K562 (cell line): ENCODE measurements around the gene MARK4. TPM values are rescaled to one million over a fixed set of nuclear protein-coding genes. Genes with fewer than 3 reads are reported as not detected.

ENCODE experiments used
- ATAC-seq: fragments of 200-7000 bp; cut with Tn5 transposase; 3 replicates; pipeline ENCODE4 v1.9.1; 2020; ENCODE audit warnings: moderate library complexity
- BruUV-seq: library from RNA; stranded (reverse); fragments of 400-500 nt; replicated peaks from 2 replicates; lab custom pipeline; 2021; lab: Mats Ljungman, UMichigan
- CTCF ChIA-PET: fragments of 300-600 bp; formaldehyde crosslinking; extraction: SDS; loops from one replicate; lab custom pipeline; 2021; ENCODE audit warnings: low intra/inter-chr PET ratio; lab: Yijun Ruan, JAX
- POLR2A ChIA-PET: fragments of 300-600, 350-650 bp; sonication (Branson Sonifier 250); formaldehyde crosslinking; extraction: SDS; loops from one replicate; lab custom pipeline; 2021; ENCODE audit warnings: antibody characterized with exemption, inconsistent platforms; lab: Yijun Ruan, JAX
- DNase-seq, 4 experiments: peaks; one replicate each; pipeline versions ENCODE4 v3.0.0 to v3.0.0-alpha.2; 2011 to 2018; ENCODE audit warnings: low spot score in 3 of 4, mixed read lengths in 3 of 4; ENCODE audit errors: extremely low read depth in 1 of 4
- FAIRE-seq: peaks from 2 replicates; lab custom pipeline; 2011; peaks lifted over from hg19 to GRCh38; lab: Jason Lieb, UNC
- H2AFZ ChIP-seq: 2 replicates; pipeline ENCODE4 v1.6.0; 2011; ENCODE audit warnings: low read depth, low read length, control low read depth, inconsistent platforms
- H3K27ac ChIP-seq: fragments of 200-600 bp; 3 replicates; pipeline ENCODE4 v1.8.0; 2011; ENCODE audit warnings: low read depth, mild to moderate bottlenecking, control low read depth, inconsistent platforms, low read length, moderate library complexity, mixed read lengths; ENCODE audit errors: extremely low read depth
- H3K27me3 ChIP-seq, 2 experiments: fragments of 300-600 bp in 1 of 2; 2 replicates in 1 of 2; 3 replicates in 1 of 2; pipeline versions ENCODE4 v1.6.0 to v1.8.0; 2011; ENCODE audit warnings: inconsistent platforms in 2 of 2, low read length in 2 of 2, mild to moderate bottlenecking in 1 of 2, mixed read lengths in 1 of 2, moderate library complexity in 1 of 2; ENCODE audit not compliant: control insufficient read depth in 2 of 2, insufficient read depth in 2 of 2
- H3K36me3 ChIP-seq: fragments of 300-600 bp; 3 replicates; pipeline ENCODE4 v1.8.0; 2011; ENCODE audit warnings: mild to moderate bottlenecking, low read length, inconsistent platforms; ENCODE audit not compliant: control insufficient read depth, insufficient read depth
- H3K4me1 ChIP-seq, 2 experiments: fragments of 200-600 bp in 1 of 2; replicated peaks in 1 of 2; 2 replicates in 1 of 2; 3 replicates in 1 of 2; pipeline versions ENCODE4 v1.5.1 to v1.8.0; 2011; ENCODE audit warnings: inconsistent platforms in 2 of 2, low read length in 2 of 2, mild to moderate bottlenecking in 1 of 2, mixed read lengths in 1 of 2, moderate library complexity in 1 of 2; ENCODE audit not compliant: control insufficient read depth in 2 of 2, insufficient read depth in 2 of 2
- H3K4me2 ChIP-seq: 2 replicates; pipeline ENCODE4 v1.6.1; 2011; ENCODE audit warnings: low read length, control low read depth, inconsistent platforms, mixed read lengths; ENCODE audit not compliant: insufficient read depth
- H3K4me3 ChIP-seq: fragments of 200-600 bp; sonication (generic), shearing (Covaris generic); 2 replicates; pipeline ENCODE4 v1.5.1; 2016; ENCODE audit warnings: control low read depth, inconsistent platforms
- H3K79me2 ChIP-seq: fragments of 200-600 bp; 3 replicates; pipeline ENCODE4 v1.8.0; 2011; ENCODE audit warnings: low read length, inconsistent platforms; ENCODE audit not compliant: control insufficient read depth, insufficient read depth
- H3K9ac ChIP-seq, 2 experiments: 2 replicates each; pipeline versions ENCODE4 v1.6.0 to v1.6.1; 2011; ENCODE audit warnings: low read depth in 2 of 2, low read length in 2 of 2, control low read depth in 1 of 2, inconsistent platforms in 1 of 2, mild to moderate bottlenecking in 1 of 2, mixed read lengths in 1 of 2; ENCODE audit not compliant: insufficient read depth in 1 of 2
- H3K9me1 ChIP-seq: one replicate; pipeline ENCODE4 v1.6.0; 2011; ENCODE audit warnings: inconsistent platforms, mild to moderate bottlenecking, low read length, moderate library complexity; ENCODE audit not compliant: control insufficient read depth, insufficient read depth
- H3K9me3 ChIP-seq: replicated peaks from 2 replicates; pipeline ENCODE4 v1.5.1; 2011; ENCODE audit warnings: low read depth, low read length, inconsistent platforms; ENCODE audit not compliant: control insufficient read depth, insufficient read depth
- H4K20me1 ChIP-seq: replicated peaks from 2 replicates; pipeline ENCODE4 v1.6.1; 2011; ENCODE audit warnings: low read length, inconsistent platforms, mixed read lengths; ENCODE audit not compliant: control insufficient read depth, insufficient read depth
- BCL6 ChIP-seq: fragments of 250-450 bp; sonication (Bioruptor Pico); IDR thresholded peaks from 2 replicates; pipeline ENCODE4 v1.4.0; 2020
- DDX20 ChIP-seq: fragments of 450-650 bp; IDR thresholded peaks from 2 replicates; pipeline ENCODE4 v1.6.1; 2016; ENCODE audit warnings: missing genetic modification characterization, low read depth, mild to moderate bottlenecking, missing compliant biosample characterization, moderate library complexity
- IFI16 ChIP-seq: fragments of 250-450 bp; sonication (Bioruptor Pico); IDR thresholded peaks from 2 replicates; pipeline ENCODE4 v2.1.2; 2022; ENCODE audit warnings: mild to moderate bottlenecking, inconsistent platforms
- KAT7 ChIP-seq: sonication (generic); formaldehyde crosslinking; IDR thresholded peaks from 2 replicates; pipeline ENCODE4 v1.8.0; 2022; ENCODE audit warnings: missing genetic modification reagents, mild to moderate bottlenecking, borderline replicate concordance
- POLR2G ChIP-seq: fragments of 200-400 bp; formaldehyde crosslinking; IDR thresholded peaks from 2 replicates; pipeline ENCODE4 v1.6.1; 2017; ENCODE audit warnings: low read depth, mild to moderate bottlenecking, antibody characterized with exemption, low read length, moderate library complexity
- ZFP36 ChIP-seq: fragments of 150-350 bp; IDR thresholded peaks from 2 replicates; pipeline ENCODE4 v1.6.1; 2018; ENCODE audit warnings: low read length, low read depth; ENCODE audit not compliant: partially characterized antibody
- WGBS: fragments of 100-300 bp; shearing (Covaris generic); methylation state at CpG from one replicate; pipeline ENCODE4 v1.1.6; 2016; ENCODE audit warnings: low coverage, mixed read lengths; ENCODE audit not compliant: insufficient coverage; ENCODE audit errors: missing lambda C conversion rate; 5-methylcytosine and 5-hydroxymethylcytosine counted together
- in situ Hi-C: fragments of 300-500 bp; cut with MboI; formaldehyde crosslinking; loops from 4 replicates; pipeline ENCODE4 v1.15.0; 2018; ENCODE audit warnings: inconsistent platforms, mixed read lengths
- intact Hi-C: fragments of 100-400 bp; cut with micrococcal nuclease; formaldehyde crosslinking; loops from 2 replicates; pipeline ENCODE4 v1.14.2; 2022
- polyA plus RNA-seq, 8 experiments: library from polyadenylated mRNA; depleted of rRNA in 4 of 8; stranded (reverse) in 5 of 8; unstranded in 3 of 8; fragments of >200 nt; fragmentation: Nextera tagmentation in 2 of 8; fragmentation: Illumina TruSeq in 1 of 8; extraction: Ambion mirVana in 2 of 8; extraction: Trizol in 1 of 8; gene quantifications; 2 replicates each; pipeline versions ENCODE4 v1.2.1 to v1.2.3, GENCODE V29; 2011 to 2014; ENCODE audit warnings: inconsistent platforms in 1 of 8, missing spikeins in 1 of 8
- total RNA-seq, 7 experiments: library from RNA; depleted of rRNA in 6 of 7; stranded (reverse); fragments of >200 nt in 6 of 7; fragmentation: Illumina TruSeq in 2 of 7; extraction: Trizol in 2 of 7; gene quantifications; 2 replicates each; pipeline versions ENCODE4 v1.2.1 to v1.2.3, GENCODE V29; 2011 to 2021; ENCODE audit warnings: low replicate concordance in 1 of 7

Gene MARK4
- total and polyA plus RNA-seq, 9 of the 15 experiments (the other 6 are each of a cell fraction or from before 2014, with no cell fraction given), result 0.52 to 29.4 (median 8.6) TPM

DNA sequence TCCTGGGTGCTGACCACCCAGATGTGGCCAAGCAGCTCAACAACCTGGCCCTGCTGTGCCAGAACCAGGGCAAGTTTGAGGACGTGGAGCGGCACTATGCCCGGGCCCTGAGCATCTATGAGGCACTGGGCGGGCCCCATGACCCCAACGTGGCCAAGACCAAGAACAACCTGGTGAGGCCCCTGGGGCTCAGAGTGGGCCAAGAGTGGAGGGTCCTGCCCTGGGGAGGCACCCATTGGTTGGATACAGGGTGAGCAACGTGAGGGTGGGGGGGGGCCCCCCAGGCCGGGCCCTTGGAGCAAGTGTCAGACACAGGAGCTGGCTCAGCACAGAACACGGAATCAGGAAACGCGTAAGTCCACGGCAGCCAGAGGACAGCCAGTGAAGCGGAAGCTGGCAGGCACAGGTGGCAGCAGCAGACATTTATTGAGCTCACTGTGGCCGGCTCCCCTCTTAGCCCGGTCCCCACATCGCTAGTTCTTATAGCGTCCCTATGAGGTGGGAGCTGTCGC lies 98.4 kb downstream of the MARK4 start:
- intact Hi-C loops (no loop called here), in situ Hi-C loops (no loop called here)
- peaks cover 0 to 54% of the 10 kb centered on the region in 2 experiments; a peak in 2 of 5 replicates for H3K4me1 ChIP-seq
- no peaks in the 10 kb centered on the region for H3K79me2 ChIP-seq
- H3K9me1 ChIP-seq, result no peaks in the 10 kb centered on the region
- no peak for ATAC-seq
- TF ChIP-seq POLR2G, result peak; percentile 58
- no peak for TF ChIP-seq DDX20 (tag)
- TF ChIP-seq IFI16, result no peak
- H3K27me3 ChIP-seq, result no peaks in the 10 kb centered on the region
- H3K4me3 ChIP-seq, result no peak overlapping the region
- no peak overlapping the region for H3K27ac ChIP-seq
- H2AFZ ChIP-seq, result no peak overlapping the region
- DNase-seq, result no peak
- H3K9ac ChIP-seq, result no peak overlapping the region
- H3K4me2 ChIP-seq, result no peak overlapping the region
- FAIRE-seq, result no peak
- peaks cover 3% of the 10 kb centered on the region; the same call in 1 of the 2 replicates for H4K20me1 ChIP-seq
- BruUV-seq, result no TSS peak
- ChIA-PET POLR2A (no interaction called here), CTCF (no interaction called here)
- peaks cover 48% of the 10 kb centered on the region; the same call in 2 of the 3 replicates for H3K36me3 ChIP-seq
- 86% methylated on average over 17 of the region's 17 CpGs for WGBS
- no peaks in the 10 kb centered on the region for H3K9me3 ChIP-seq

GRCh38 chr19:45350477-45351058 lies 99.5 kb downstream of the MARK4 start:
- intact Hi-C loops (no loop called here), in situ Hi-C loops (no loop called here)
- Histone ChIP-seq H3K27me3 (no peaks in the 10 kb centered on the region), H3K9ac (no peak overlapping the region), H3K4me2 (no peak overlapping the region), H3K79me2 (no peaks in the 10 kb centered on the region), H3K9me3 (no peaks in the 10 kb centered on the region), H3K36me3 (peaks cover 57% of the 10 kb centered on the region; the same call in 2 of the 3 replicates), H3K27ac (no peak overlapping the region), H4K20me1 (peaks cover 3% of the 10 kb centered on the region; the same call in 1 of the 2 replicates), H3K9me1 (no peaks in the 10 kb centered on the region), H2AFZ (no peak overlapping the region), H3K4me3 (no peak overlapping the region), H3K4me1 (peaks cover 0 to 43% of the 10 kb centered on the region in 2 experiments; a peak in 2 of 5 replicates)
- 76% methylated on average over 5 of the region's 17 CpGs for WGBS
- ATAC-seq, result no peak
- TF ChIP-seq POLR2G (0 out of 2 replicates have a peak, but pooled peaks have one; percentile 7), ZFP36 (peak; percentile 25), BCL6 (CRISPR knock-in tag) (no peak), KAT7 (CRISPR knock-in tag) (no peak)
- no peak for FAIRE-seq
- ChIA-PET POLR2A (interaction anchor here (0.7 kb wide), 1 partner anchor 88 kb away, joined by 3 read pairs; no protein-coding TSS in a partner anchor), CTCF (no interaction called here)
- no TSS peak for BruUV-seq
- no peak for DNase-seq
